ENCODE results near the gene MKRN2.
A peak's percentile ranks its signal among the peaks of the same experiment; 100 is the strongest.
"Not testable (repeated sequence)": the region's sequence is repeated elsewhere in the genome, so short reads cannot be mapped to it uniquely, and the experiment has no call there.

The MKRN2 gene, protein sequence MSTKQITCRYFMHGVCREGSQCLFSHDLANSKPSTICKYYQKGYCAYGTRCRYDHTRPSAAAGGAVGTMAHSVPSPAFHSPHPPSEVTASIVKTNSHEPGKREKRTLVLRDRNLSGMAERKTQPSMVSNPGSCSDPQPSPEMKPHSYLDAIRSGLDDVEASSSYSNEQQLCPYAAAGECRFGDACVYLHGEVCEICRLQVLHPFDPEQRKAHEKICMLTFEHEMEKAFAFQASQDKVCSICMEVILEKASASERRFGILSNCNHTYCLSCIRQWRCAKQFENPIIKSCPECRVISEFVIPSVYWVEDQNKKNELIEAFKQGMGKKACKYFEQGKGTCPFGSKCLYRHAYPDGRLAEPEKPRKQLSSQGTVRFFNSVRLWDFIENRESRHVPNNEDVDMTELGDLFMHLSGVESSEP

DNA sequence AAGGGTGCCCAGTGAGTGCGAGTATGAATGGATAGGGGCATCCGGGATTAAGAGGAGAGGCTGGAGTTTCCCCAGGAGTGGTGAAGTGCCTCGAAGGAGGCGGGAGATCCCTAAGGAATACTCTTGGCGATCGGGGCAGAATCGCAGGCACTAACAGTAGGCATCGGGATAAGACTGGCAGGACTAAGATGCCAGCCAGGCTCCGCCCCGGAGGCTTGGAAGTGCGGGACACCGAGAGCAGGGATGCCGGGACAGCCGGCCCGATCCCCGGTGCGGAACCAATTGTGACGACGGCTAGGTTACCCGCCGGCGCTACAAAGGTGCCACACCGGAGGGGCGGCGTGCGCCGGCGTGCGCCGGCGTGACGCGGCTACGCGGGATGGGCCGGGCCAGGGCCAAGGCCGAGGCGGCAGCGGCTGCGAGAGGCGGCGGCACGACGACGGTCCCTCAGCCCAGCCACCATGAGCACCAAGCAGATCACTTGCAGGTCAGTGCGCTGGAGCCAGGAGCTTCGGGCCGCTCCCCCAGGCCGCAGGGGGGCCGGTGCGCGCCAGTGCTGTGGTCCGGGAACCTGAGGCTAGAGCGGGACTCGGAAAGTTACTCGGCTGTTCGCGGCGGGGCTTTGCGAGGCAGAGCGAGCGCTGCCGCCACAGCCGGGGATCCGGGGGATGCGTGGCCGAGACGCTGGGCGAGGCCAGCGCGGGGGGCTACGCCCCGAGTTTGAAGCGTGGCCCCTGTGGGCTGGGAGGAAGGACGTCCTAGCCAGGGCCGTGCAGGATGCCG is at the start of gene MKRN2:
MKRN2 (plus strand) TSS at position 398 of the 783 bp plus-strand sequence; CDS start at position 462, 64 bp downstream.
- DNase-seq: peak; percentile 30 to 92 (median 84)

DNA sequence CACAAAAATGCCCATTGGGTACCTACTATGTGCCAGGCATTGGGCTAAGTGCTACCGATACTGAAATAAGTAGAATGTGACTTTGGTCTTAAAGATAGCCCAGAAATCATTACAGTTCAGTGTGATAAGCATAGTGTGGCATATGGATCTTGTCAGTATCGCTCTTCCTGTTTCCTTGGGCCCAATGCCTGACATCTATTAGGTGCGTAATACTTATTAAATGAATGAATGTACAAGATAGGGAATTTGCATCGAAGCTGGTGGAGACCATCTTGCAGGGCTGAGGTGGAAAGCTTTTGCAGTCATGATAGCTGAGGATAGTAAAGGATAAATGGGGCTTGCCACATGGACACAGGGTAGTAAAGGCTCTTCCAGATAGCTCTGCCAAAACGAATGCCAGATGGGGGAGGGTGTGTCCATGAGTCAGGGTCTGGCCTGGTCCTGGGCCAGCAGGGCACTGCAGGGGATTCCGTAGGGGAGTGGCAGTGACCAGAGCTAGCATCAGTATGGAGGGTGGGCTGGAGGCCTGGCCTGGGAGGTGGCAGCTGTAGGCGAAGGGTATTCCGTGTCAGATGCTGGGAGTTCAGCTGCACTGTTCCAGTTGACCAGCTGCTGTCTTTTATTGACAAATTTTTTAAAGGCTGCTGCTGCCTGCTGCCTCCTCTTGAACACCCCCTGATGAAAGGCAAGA is 49.2 kb upstream of the MKRN2 start:
- DNase-seq: no peak

DNA sequence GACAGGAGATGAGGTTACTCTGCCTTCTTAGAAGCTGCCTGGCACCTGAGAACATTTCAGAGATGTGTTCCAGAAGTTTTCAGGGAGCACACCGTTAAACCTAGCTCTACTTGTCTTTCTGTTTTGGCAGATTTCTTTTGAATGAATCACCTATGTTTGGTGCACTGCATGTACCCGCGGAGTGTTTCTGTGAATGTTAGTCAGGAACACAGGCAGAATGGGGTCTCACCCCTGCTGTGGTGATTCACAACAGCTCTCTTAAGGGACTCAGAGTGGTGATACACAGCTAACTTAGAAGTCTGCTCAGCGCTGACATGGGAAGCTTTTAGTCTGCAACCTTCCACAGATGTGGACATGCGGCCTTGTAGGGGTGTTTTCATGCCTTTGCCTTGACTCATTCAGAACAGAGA is 48.6 kb upstream of the MKRN2 start:
- peak in 3 of 51 donors; percentile 4 to 35 (median 8) for DNase-seq

DNA sequence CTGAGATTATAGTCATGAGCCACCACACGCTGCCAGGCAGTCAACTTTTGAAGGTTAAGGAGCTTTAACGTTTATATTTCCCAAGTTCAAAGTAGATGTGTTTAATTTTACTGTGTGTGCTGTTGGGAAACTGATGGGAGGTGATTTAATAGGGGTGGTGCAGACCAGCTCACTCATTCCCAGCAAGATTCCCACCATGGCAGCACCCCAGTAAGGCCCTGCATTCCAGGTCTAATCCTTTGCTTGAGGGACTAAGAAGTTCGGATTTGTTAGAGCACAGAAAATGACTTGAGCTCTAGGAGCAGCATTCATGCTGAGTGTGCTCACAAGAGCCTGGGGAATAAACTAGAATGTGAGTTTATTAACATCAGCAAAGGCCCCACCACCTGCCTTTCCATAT is 47.4 kb upstream of the MKRN2 start:
- DNase-seq: no peak

DNA sequence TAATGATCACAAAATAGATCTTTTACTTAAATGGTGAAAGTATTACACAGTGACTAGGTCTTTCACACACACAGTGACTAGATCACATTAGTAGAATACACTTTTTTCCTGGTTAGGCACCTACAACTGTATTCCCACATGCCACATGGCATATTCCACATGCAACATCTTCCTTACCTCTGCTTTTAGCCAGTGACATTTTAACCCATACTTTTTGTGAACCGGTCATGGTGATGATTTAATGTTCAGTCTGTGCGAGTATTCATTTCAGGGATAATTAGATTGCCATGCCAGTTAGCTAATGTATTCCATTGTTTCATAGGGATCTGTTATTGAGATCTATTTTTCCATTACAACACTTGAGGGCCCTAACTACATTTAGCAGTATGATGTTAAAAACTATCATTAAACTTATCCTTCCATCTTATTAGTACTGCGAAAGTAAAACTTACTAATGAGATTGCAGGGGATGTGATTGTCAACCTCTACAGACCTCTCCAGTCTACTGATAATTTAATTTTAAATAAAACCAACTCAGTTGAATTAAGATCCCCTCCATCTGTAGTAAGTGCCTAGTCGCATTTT is 44.3 kb upstream of the MKRN2 start:
- DNase-seq: no peak

DNA sequence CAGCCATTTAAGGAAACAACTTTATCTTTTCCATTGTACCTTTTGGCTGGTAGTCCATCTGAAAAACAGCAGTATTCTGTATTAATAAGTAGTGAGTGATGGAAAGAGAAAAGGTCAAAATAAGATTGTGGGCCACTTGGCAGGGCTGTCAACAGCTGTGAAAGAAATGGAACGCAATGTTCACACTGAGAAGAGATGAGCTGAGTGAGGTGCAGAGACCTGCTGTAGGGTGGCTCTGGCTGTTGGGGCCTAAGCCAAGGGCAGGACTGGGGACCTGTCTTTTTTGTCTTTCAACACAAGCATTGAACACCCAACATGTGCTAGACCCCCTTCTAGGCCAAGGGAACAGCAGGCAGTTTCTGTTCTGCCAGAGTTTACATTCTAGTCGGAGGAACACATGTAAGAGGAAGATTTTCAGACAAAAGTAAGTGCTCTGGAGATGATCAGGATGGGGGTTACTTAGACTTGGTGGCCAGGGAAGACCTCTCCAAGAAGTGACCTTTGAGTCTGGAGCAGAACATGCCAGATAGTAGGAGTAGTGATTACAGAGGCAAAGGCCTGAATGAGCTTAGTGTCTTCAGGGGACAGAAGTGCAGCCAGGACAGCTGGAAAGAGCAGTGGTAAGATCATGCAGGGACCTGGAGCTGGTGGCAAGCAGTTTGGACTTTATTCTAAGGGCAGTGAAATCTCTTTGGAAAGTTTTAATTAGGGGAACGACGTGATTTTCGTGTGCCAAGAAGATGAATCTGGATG is 43.0 kb upstream of the MKRN2 start:
- DNase-seq: no peak

DNA sequence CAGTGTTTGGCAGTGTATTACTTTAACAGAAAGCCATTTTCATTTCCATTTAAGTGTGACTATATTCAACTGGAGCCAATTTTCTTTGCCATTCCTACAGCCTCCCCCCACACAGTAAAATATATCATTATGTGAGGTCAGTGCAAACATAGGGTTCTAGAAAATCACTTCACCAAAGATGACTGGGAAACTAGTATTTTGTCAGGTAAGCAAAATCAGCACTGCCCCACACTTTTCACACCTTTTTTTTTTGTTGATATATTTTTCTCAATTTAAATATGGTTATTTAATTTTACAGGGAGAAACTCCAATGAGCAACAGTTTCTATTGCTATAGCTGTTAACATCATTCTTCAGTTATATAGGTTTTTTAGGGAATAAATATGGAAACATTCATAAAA is 41.3 kb upstream of the MKRN2 start:
- DNase-seq: no peak

DNA sequence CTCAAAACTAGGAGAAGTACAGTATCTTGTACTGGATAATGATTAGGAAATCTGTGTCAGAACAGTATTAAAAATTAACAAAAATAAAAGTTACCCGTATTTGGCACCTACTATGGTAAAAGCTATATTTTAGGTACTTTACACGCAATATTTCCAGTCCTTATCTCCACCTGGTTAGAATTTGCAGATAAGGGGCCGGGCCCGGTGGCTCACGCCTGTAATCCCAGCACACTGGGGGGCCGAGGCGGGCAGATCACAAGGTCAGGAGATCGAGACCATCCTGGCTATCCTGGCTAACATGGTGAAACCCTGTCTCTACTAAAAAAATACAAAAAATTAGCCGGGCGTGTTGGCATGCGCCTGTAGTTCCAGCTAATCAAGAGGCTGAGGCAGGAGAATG is 40.0 kb upstream of the MKRN2 start:
- DNase-seq: no peak

DNA sequence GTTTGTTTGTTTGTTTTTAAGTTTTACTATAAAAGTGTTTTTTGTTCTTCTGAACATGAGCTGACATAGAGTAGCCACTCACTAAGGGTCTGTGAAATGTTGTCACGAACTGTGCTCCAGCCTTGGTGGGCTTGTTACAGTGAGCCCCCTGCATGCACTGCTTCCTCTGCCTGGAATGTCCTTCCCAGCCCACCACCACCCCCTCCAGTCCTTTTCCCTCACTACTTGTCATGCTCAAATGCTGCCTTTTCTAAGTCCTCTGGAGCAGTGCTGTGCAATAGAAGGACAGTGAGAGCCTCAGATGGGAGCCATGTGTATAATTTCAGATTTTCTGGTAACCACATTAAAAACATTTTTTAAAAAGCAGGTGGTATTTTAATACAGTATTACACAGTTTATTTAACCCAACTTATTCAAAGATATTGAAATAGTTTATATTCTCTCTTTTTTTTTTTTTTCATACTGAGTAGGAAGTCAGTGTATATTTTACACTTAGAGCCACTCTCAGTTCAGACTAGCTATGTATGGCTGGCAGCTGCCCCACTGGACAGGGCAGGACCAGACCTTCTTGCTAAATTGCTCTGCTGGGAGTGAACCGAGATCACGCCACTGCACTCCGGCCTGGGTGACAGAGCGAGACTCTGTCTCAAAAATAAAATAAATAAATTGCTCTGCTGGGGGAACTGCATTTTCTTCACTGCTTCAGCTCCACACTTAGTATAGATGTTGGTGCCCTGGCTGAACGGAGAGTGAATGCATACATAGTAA is 38.4 kb upstream of the MKRN2 start:
- no peak for DNase-seq

DNA sequence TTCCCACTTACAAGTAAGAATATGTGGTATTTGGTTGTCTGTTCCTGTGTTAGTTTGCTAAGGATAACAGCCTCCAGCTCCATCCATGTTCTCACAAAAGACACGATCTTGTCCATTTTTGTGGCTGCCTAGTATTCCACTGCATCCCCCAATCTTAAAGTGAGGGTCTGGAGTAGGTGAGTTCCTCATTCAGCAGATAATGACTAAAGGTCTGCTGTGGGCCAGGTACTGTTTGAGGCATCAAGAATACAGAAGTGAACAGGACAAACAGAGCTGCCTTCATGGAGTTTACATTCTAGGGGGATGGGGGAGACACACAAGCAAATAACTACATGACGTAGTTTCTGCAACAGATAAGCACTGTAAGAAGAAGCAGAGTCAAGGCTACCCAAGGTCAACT is 35.9 kb upstream of the MKRN2 start:
- no peak for DNase-seq

DNA sequence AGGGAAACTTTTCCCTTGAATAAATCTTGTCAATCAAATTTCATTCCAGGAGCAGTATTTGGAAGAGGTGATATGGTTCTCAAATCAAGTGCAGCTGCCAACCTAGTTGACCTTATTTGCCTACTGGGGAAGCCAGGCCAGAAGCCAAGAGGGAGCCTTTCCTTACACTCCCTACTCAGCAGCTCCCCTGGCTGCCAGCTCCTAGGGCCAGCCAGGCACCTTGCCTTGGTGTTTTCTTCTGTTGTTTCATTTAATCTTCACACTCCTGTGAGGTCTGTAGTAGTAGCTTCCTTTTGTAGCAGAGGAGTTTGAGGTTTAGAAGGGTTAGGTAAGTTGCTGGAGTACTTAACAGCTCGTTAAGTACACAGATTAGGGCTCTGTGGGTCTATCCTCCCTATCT is 34.2 kb upstream of the MKRN2 start:
- DNase-seq: no peak

DNA sequence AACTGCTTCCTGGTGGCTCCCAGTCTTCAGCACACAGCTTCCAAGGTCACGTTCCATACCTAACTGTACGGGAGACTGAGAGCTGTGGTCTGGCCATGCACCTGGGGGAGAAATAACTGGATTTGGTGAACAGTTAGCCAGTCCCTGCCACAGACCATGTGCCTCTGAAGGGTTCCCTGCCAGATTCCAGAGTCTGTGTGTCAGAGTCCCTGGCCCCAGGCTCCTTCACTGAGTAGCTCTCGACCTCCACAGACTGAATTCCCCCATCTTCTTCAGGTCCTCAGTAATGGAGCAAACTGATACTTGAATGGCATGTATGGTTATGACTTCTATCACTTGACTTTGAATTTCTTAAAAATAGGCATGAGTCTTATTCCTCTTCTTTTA is 29.1 kb upstream of the MKRN2 start:
- DNase-seq: no peak

DNA sequence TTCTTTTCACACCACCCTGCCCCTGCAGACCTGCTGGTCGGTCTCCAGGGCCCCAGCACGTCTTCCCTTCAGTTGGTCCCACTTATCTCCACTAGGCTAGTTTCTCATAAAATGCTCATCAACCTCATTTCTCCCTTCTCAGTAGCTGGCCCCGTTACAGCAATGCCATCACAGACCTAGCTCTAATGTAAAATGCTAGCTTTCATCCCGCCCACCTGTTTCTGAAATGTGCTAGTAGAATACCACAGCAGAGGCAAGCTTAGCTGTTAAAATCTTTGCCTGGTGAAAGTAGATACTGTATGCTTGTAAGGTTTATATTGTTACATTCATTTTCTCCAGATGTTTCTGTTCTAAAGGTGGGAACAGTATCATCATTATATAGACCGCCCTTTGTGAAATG is 24.7 kb upstream of the MKRN2 start:
- DNase-seq: peak in 1 of 51 donors; percentile 16

DNA sequence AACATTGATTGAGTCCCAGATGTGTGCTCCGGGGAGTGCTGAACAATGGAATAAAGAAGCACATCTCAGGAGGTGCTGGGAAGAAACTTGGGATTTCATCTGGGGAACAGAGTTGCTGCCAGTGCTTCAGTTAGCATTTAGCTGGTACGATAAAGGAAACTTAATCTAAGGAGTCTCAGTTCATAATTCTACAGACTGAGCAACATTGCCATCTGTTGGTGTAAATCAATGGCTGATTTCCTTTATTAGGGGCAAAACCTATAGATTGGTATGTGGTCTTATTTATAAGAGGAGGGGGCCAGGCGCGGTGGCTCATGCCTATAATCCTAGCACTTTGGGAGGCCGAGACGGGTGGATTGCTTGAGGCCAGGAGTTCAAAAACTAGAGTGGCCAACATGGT is 20.5 kb upstream of the MKRN2 start:
- DNase-seq: no peak

DNA sequence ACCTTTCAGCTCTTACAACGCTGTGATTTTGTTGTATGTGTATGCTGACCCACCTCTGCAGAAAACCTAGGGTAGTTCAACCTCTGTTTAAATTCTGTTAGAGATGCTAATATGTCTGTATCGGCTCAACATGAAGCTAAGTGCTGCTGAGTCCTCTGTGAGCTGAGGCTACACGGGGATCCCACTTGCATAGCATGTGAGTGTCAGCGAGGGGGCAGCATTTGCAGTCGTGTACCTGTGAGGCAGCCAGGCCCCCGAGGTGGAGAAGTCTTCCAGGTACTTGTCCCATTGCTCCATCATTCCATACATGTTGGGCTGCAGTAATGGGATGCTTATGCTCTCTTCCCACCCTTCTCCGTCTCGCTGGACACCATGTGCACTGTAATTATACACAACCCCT is 15.3 kb upstream of the MKRN2 start:
- no peak for DNase-seq

DNA sequence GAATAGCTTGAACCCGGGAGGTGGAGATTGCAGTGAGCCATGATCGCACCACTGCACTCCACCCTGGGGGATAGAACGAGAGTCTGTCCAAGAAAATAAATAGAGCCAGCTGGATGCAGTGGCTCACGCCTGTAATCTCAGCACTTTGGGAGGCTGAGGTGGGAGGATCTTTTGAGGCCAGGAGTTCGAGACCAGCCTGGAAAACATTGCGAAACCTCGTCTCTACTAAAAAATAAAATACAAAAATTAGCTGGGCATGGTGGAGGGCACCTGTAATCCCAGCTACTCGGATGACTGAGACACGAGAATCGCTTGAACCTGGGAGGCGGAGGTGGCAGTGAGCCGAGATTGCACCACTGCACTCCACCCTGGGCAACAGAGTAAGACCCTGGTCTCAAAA is 13.4 kb upstream of the MKRN2 start:
- not testable (repeated sequence) for DNase-seq

DNA sequence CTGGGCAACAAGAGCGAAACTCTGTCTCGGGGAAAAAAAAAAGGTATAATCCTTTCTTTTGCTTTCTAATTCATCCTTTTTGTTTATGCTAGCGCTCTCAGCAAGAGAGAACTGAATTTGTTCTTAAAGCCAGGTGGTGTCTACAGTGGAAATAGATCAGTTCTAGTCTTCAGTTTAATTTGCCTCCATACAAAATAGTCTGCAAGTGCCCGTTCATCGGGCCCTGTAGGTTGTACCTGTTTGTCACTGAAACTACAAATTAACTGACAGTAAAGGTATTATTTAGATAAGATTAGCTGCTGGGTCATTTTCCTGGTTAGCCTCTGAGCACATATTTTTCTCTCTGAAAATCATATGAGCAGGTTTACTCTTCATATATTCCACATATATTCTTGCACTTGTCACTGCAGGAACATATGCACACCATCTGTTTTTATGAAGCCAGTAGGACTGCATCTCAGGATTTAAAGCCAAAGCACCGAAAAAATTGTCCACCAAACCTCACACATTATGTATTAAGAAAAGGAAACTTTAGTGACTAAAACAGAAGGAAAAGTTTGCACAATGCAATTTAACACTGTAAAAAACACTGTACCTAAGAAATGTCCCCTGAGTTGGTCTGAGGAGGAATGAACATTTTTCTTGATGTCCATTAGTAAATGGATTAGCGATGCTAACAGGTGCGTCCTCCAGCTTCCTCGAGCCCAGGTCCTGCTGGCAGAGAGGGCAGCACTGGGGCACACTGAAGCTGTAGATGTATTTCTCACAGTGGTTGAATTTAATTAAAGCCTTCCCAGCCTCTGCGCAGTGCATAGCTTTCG is 12.0 kb upstream of the MKRN2 start:
- no peak for DNase-seq

DNA sequence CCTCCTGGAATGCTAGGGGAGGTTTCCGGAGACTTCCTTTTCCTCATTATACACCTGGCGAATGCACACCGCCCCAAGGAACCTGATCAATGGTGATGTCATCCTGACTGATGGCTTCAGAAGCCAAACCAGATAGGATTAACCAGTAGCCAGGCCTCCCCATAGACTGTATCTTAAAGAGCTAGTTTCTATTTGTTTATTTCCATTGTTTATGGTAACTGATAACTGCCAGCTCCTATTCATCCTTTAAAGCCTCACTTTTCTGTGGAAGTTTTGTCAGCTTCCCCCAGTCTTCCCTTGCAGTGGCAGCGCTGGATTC is 11.5 kb upstream of the MKRN2 start, which contains the start of gene MKRN2OS:
MKRN2OS (minus strand) TSS at position 27 of the 319 bp plus-strand sequence. CDS start 35 bp downstream, outside the sequence.
- no peak for DNase-seq

DNA sequence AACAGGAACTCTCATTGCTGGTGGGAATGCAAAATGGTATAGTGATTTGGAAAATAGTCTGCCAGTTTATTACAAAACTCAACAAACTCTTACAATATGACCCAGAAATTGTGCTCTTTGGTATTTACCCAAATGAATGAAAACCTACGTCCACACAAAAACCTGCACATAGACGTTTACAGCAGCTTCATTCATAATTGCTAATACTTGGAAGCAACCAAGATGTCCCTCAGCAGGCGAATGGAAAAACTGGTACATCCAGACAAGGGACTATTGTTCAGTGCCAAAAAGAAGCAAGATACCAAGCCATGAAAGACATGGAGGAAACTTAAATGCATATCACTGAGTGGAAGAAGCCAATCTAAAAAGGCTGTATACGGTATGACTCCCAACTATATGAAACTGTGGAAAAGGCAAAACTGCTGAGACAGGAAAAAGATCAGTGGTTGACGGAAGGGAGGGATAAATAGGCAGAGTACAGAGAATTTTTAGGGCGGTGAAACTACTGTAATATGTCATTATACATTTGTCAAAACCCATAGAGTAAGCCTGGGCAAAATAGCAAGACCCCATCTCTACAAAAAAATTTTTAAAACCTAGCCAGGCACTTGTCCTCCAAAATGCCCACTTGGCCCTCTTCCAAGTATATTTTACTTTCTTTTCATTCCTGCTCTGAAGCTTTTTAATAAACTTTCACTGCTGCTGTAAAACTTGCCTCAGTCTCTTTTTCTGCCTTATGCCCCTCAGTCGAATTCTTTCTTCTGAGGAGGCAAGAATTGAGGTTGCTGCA is 6.7 kb upstream of the MKRN2 start:
- no peak for DNase-seq
